T-helper 1 cell treated with Interleukin-12 subunit alpha and Interleukin-12 subunit beta and Interleukin-4 antibody, amounts not matched to agents 30 μg/mL and 1 μg/mL, for 36 hours (primary cell): ENCODE results near the gene PPP2R5A.
A peak's percentile ranks its signal among the peaks of the same experiment; 100 is the strongest.
"Not testable (repeated sequence)": the region's sequence is repeated elsewhere in the genome, so short reads cannot be mapped to it uniquely, and the experiment has no call there.

Experiments used
- H3K27ac Mint-ChIP-seq: one replicate; pipeline ENCODE4 v1.8.0; 2021; ENCODE audit warnings: mild to moderate bottlenecking, mixed read lengths
- H3K27me3 Mint-ChIP-seq: one replicate; pipeline ENCODE4 v1.8.0; 2021; ENCODE audit warnings: low read depth, mixed read lengths
- H3K36me3 Mint-ChIP-seq: one replicate; pipeline ENCODE4 v1.8.0; 2021; ENCODE audit warnings: low read depth, mixed read lengths
- H3K4me1 Mint-ChIP-seq: one replicate; pipeline ENCODE4 v1.8.0; 2021; ENCODE audit warnings: low read depth, mixed read lengths
- H3K4me3 Mint-ChIP-seq: one replicate; pipeline ENCODE4 v1.8.0; 2021; ENCODE audit warnings: mild to moderate bottlenecking, moderate library complexity, mixed read lengths
- H3K9me3 Mint-ChIP-seq: one replicate; pipeline ENCODE4 v1.8.0; 2021; ENCODE audit warnings: mixed read lengths

Gene PPP2R5A

DNA sequence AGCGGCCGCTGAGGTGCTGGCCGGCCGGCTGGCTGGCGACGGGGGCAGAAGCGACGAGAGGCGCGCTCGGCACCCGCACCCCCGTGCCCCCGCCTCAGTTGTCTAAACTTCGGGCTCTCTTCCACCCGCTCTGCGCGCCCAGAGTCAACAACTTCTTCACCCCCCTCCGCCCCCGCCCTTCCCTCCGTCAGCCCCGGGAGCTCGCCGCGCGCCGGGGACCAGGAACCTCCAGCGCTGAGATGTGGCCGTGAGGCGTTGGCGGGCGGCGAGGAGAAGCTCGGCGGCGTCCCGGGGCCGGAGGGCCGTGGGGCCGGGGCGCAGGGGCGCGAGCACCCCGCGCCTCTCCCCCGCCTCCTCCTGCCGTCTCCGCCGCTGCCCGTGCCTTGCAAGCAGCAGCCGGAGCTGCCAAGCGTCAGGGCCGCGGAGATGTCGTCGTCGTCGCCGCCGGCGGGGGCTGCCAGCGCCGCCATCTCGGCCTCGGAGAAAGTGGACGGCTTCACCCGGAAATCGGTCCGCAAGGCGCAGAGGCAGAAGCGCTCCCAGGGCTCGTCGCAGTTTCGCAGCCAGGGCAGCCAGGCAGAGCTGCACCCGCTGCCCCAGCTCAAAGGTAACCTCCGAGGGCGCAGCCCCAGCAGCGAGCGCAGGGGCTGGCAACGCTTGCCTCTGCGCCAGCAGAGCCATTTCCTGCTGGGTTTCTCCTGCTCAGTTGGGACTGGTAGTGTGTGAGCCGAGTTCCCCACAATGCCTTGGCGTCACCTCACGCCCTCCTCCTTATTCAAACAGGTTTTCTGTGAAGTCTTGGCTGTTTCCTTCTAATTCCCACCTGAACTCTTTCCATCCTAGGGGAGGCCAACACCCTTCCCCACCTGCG, 710 bp downstream of the PPP2R5A start:
- peak overlapping the region; percentile 100 for H3K4me3 Mint-ChIP-seq
- H3K9me3 Mint-ChIP-seq = no peaks in the 10 kb centered on the region
- peaks cover 30% of the 10 kb centered on the region for H3K4me1 Mint-ChIP-seq
- H3K27ac Mint-ChIP-seq = peak overlapping the region; percentile 96
- no peaks in the 10 kb centered on the region for H3K27me3 Mint-ChIP-seq
- peaks cover 14% of the 10 kb centered on the region for H3K36me3 Mint-ChIP-seq

- H3K27ac Mint-ChIP-seq = peak overlapping the region; percentile 96
- H3K36me3 Mint-ChIP-seq = peaks cover 14% of the 10 kb centered on the region
- peak overlapping the region; percentile 100 for H3K4me3 Mint-ChIP-seq
- no peaks in the 10 kb centered on the region for H3K9me3 Mint-ChIP-seq
- peaks cover 35% of the 10 kb centered on the region for H3K4me1 Mint-ChIP-seq
- H3K27me3 Mint-ChIP-seq = no peaks in the 10 kb centered on the region
These were observed 1.4 kb downstream of the PPP2R5A start for GRCh38 chr1:212286556-212287131.

GRCh38 chr1:212287261-212287895, 2.2 kb downstream of the PPP2R5A start:
- Mint-ChIP-seq H3K4me1 (peaks cover 42% of the 10 kb centered on the region), H3K9me3 (no peaks in the 10 kb centered on the region), H3K27me3 (no peaks in the 10 kb centered on the region), H3K36me3 (peaks cover 14% of the 10 kb centered on the region), H3K4me3 (peak overlapping the region; percentile 100), H3K27ac (peak overlapping the region; percentile 50)

DNA sequence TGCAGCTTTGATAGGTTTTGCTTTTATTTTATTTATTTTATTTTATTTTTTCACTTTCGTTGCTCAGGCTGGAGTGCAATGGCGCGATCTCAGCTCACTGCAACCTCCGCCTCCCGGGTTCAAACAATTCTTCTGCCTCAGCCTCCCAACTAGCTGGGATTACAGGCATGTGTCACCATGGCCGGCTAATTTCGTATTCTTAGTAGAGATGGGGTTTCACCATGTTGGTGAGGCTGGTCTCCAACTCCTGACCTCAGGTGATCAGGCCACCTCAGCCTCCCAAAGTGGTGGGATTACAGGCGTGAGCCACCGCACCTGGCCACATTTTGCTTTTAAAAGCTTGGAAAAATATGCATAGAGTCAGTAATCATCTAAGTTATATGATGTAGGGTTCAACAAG, 2.8 kb downstream of the PPP2R5A start:
- Mint-ChIP-seq H3K4me1 (peaks cover 46% of the 10 kb centered on the region), H3K4me3 (peak overlapping the region; percentile 78), H3K36me3 (peaks cover 14% of the 10 kb centered on the region)
- not testable (repeated sequence) for H3K27ac Mint-ChIP-seq, H3K27me3 Mint-ChIP-seq, H3K9me3 Mint-ChIP-seq

- no peaks in the 10 kb centered on the region for H3K9me3 Mint-ChIP-seq
- H3K36me3 Mint-ChIP-seq = peaks cover 14% of the 10 kb centered on the region
- H3K27ac Mint-ChIP-seq = no peak overlapping the region
- H3K4me1 Mint-ChIP-seq = peaks cover 48% of the 10 kb centered on the region
- peak overlapping the region; percentile 78 for H3K4me3 Mint-ChIP-seq
- H3K27me3 Mint-ChIP-seq = no peaks in the 10 kb centered on the region
These were observed 3.4 kb downstream of the PPP2R5A start for GRCh38 chr1:212288615-212289014.

DNA sequence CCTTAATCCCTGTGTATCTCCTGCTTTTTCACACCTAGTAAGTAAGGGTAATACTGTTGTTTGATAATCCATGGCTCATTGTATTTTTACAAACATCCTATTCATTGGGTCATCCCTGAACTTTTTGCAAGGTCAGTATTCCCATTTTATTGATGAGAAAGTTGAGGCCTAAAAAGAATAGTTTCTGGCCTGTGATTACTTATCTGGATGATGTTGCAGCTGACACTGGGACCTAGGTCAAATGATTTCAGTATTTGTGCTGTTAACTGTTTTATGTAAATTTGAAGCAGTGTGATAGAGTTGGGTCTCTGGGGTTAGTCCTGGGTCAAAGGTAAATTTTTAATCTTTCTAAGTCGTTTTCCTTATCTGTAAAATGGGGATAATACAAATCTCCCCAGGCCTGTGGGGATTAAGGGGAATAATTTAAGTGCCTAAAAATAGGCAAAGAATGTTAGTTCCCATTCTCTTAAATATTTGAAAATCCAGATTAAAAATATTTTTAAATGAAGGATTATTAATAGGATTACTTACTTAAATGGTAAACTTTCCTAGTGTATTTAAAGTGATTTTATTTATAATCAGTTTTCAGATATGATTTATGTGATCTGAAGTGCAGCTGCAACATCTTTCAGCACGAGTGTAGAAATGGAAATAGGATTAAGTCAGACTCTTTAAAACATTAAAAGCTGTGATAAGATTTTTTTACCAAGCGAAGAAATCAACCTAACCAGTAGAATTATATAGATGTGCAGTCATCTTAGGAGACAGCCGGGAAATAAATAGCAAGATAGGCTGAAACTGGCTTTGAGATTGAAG, 4.3 kb downstream of the PPP2R5A start:
- no peak overlapping the region for H3K27ac Mint-ChIP-seq

GRCh38 chr1:212290608-212291007, 5.4 kb downstream of the PPP2R5A start:
- H3K4me3 Mint-ChIP-seq = peak overlapping the region; percentile 69
- H3K27ac Mint-ChIP-seq = peak overlapping the region; percentile 47
- no peaks in the 10 kb centered on the region for H3K27me3 Mint-ChIP-seq
- H3K9me3 Mint-ChIP-seq = no peaks in the 10 kb centered on the region
- peaks cover 16% of the 10 kb centered on the region for H3K36me3 Mint-ChIP-seq
- H3K4me1 Mint-ChIP-seq = peaks cover 51% of the 10 kb centered on the region

More for the DNA sequence above, 4.3 kb downstream of the PPP2R5A start:
- no peaks in the 10 kb centered on the region for H3K27me3 Mint-ChIP-seq
- H3K9me3 Mint-ChIP-seq = no peaks in the 10 kb centered on the region
- peaks cover 14% of the 10 kb centered on the region for H3K36me3 Mint-ChIP-seq
- peaks cover 41% of the 10 kb centered on the region for H3K4me1 Mint-ChIP-seq
- H3K4me3 Mint-ChIP-seq = peak overlapping the region; percentile 40

GRCh38 chr1:212291505-212292134, 6.4 kb downstream of the PPP2R5A start:
- H3K27ac Mint-ChIP-seq = peak overlapping the region; percentile 62
- peaks cover 15% of the 10 kb centered on the region for H3K36me3 Mint-ChIP-seq
- no peaks in the 10 kb centered on the region for H3K9me3 Mint-ChIP-seq
- H3K4me3 Mint-ChIP-seq = peak overlapping the region; percentile 9
- H3K27me3 Mint-ChIP-seq = no peaks in the 10 kb centered on the region
- peaks cover 55% of the 10 kb centered on the region for H3K4me1 Mint-ChIP-seq

GRCh38 chr1:212292250-212293105, 7.3 kb downstream of the PPP2R5A start:
- Mint-ChIP-seq H3K36me3 (peaks cover 13% of the 10 kb centered on the region), H3K4me1 (peaks cover 55% of the 10 kb centered on the region), H3K4me3 (peak overlapping the region; percentile 45), H3K27ac (peak overlapping the region; percentile 62), H3K27me3 (no peaks in the 10 kb centered on the region), H3K9me3 (no peaks in the 10 kb centered on the region)

DNA sequence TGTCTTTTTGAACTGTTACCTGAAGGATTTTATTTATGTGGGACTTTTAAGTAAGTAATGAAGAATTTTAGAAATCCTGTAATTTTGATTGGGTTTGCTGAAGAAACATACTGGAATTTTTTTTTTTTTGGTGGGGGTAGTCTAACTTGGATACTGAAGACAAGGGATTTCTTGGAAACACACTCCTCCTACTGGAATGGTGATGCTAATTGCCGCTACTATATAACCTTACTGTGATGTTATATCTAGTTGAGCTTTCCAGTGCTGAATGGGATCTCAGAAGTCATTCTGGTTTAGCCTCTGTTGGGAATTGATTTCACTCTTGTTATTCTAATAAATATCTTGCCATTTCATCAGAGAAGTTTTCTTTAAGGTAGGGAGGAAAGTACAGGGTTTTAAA, 8.4 kb downstream of the PPP2R5A start:
- H3K9me3 Mint-ChIP-seq = no peaks in the 10 kb centered on the region
- no peak overlapping the region for H3K4me3 Mint-ChIP-seq
- peaks cover 13% of the 10 kb centered on the region for H3K36me3 Mint-ChIP-seq
- no peaks in the 10 kb centered on the region for H3K27me3 Mint-ChIP-seq
- H3K4me1 Mint-ChIP-seq = peaks cover 49% of the 10 kb centered on the region
- no peak overlapping the region for H3K27ac Mint-ChIP-seq

DNA sequence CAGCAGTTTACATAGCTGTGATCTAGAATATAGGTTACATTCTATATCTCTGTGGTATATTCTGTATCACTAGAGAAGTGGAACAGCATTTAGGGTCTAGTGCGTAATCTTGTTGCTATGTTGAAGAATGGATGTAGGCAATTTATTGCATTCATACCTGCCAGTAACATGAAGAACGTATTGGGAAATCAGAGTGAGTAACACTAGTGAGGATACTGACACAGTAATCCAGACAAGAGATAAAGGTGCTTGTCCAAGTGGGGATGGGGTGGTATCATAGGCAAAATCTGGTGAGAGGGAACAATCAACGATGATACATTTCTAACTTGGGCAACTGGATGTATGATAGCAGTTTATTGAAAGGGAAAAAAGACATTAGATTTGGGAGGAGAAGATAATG, 9.8 kb downstream of the PPP2R5A start:
- Mint-ChIP-seq H3K27ac (no peak overlapping the region), H3K4me1 (peaks cover 46% of the 10 kb centered on the region), H3K27me3 (no peaks in the 10 kb centered on the region), H3K36me3 (peaks cover 9% of the 10 kb centered on the region), H3K4me3 (no peak overlapping the region), H3K9me3 (no peaks in the 10 kb centered on the region)

DNA sequence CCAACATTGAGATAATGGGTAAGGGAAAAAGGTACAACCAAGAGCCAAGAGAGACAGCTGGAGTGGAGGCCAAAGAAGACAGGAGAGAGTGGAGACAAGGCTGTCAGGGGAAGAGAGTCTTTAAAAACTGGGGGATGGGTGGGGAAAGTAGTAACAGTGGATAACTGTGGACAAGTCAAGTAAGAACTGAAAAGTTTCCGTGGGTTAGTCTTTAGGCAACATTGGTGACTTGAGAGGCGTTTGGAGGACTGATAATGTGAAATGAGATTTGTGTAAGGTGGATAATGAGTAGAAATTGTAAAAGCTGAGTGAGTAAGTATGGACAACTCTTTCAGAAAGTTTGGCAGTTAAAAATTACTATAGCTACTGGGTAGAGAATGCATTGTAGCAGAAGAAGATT, 10.4 kb downstream of the PPP2R5A start:
- no peak overlapping the region for H3K27ac Mint-ChIP-seq
- H3K36me3 Mint-ChIP-seq = peaks cover 8% of the 10 kb centered on the region
- no peaks in the 10 kb centered on the region for H3K27me3 Mint-ChIP-seq
- H3K4me1 Mint-ChIP-seq = peaks cover 45% of the 10 kb centered on the region
- H3K9me3 Mint-ChIP-seq = no peaks in the 10 kb centered on the region
- H3K4me3 Mint-ChIP-seq = no peak overlapping the region

GRCh38 chr1:212297338-212297737, 12.1 kb downstream of the PPP2R5A start:
- Mint-ChIP-seq H3K4me1 (peaks cover 32% of the 10 kb centered on the region), H3K4me3 (no peak overlapping the region), H3K36me3 (peaks cover 5% of the 10 kb centered on the region), H3K9me3 (no peaks in the 10 kb centered on the region), H3K27ac (no peak overlapping the region), H3K27me3 (no peaks in the 10 kb centered on the region)
